ENCODE data around the gene VAT1L. TPM values are rescaled to one million over a fixed set of nuclear protein-coding genes. Genes with fewer than 3 reads are reported as not detected.

VAT1L gene
- total and polyA plus RNA-seq, 2 experiments from 2014 or later, result 11.0 to 24.4 TPM

DNA sequence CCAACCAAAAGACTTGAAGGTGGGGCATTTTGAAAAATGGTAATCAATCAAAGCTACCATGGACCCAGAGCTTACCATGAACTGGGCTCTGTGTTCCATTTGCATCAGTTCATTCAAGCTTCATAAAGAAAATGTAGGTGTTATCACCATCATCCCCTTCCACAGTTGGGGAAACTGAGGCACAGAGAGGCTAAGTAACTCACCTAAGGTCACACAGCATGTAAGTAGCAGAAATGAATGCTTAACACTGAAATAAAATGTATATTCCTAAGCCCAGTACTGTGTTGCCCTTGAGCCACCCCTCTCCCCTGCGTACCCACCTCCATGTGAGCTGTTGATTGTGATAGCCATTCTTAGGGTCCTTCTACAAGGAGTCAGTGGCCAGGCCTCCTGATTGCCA is 83.6 kb downstream of the VAT1L start:
- Mint-ChIP-seq H3K9me3 (no peaks in the 10 kb centered on the region; the same call in 2 of the 3 replicates), H3K27me3 (ENCODE audit: insufficient read depth, low read depth, poor library complexity) (no peaks in the 10 kb centered on the region), H3K4me3 (no peak overlapping the region), H3K27ac (no peak overlapping the region), H3K4me1 (peaks cover 7% of the 10 kb centered on the region), H3K36me3 (ENCODE audit: low read depth) (no peaks in the 10 kb centered on the region; the same call in 1 of the 3 replicates)
- no peaks in the 10 kb centered on the region for H4K20me1 ChIP-seq (replicated peaks; ENCODE audit: insufficient read depth)
- ATAC-seq, result no peak
- H3F3A ChIP-seq (replicated peaks; ENCODE audit: low read depth), result no peaks in the 10 kb centered on the region
- H3K79me2 ChIP-seq (replicated peaks; ENCODE audit: insufficient read depth), result no peaks in the 10 kb centered on the region
- H3K27ac ChIP-seq (ENCODE audit: low read depth), result no peak overlapping the region
- H3K36me3 ChIP-seq (ENCODE audit: insufficient read depth), result no peaks in the 10 kb centered on the region
- H3K4me3 ChIP-seq, result no peak overlapping the region
- TF ChIP-seq, protein P1, sequence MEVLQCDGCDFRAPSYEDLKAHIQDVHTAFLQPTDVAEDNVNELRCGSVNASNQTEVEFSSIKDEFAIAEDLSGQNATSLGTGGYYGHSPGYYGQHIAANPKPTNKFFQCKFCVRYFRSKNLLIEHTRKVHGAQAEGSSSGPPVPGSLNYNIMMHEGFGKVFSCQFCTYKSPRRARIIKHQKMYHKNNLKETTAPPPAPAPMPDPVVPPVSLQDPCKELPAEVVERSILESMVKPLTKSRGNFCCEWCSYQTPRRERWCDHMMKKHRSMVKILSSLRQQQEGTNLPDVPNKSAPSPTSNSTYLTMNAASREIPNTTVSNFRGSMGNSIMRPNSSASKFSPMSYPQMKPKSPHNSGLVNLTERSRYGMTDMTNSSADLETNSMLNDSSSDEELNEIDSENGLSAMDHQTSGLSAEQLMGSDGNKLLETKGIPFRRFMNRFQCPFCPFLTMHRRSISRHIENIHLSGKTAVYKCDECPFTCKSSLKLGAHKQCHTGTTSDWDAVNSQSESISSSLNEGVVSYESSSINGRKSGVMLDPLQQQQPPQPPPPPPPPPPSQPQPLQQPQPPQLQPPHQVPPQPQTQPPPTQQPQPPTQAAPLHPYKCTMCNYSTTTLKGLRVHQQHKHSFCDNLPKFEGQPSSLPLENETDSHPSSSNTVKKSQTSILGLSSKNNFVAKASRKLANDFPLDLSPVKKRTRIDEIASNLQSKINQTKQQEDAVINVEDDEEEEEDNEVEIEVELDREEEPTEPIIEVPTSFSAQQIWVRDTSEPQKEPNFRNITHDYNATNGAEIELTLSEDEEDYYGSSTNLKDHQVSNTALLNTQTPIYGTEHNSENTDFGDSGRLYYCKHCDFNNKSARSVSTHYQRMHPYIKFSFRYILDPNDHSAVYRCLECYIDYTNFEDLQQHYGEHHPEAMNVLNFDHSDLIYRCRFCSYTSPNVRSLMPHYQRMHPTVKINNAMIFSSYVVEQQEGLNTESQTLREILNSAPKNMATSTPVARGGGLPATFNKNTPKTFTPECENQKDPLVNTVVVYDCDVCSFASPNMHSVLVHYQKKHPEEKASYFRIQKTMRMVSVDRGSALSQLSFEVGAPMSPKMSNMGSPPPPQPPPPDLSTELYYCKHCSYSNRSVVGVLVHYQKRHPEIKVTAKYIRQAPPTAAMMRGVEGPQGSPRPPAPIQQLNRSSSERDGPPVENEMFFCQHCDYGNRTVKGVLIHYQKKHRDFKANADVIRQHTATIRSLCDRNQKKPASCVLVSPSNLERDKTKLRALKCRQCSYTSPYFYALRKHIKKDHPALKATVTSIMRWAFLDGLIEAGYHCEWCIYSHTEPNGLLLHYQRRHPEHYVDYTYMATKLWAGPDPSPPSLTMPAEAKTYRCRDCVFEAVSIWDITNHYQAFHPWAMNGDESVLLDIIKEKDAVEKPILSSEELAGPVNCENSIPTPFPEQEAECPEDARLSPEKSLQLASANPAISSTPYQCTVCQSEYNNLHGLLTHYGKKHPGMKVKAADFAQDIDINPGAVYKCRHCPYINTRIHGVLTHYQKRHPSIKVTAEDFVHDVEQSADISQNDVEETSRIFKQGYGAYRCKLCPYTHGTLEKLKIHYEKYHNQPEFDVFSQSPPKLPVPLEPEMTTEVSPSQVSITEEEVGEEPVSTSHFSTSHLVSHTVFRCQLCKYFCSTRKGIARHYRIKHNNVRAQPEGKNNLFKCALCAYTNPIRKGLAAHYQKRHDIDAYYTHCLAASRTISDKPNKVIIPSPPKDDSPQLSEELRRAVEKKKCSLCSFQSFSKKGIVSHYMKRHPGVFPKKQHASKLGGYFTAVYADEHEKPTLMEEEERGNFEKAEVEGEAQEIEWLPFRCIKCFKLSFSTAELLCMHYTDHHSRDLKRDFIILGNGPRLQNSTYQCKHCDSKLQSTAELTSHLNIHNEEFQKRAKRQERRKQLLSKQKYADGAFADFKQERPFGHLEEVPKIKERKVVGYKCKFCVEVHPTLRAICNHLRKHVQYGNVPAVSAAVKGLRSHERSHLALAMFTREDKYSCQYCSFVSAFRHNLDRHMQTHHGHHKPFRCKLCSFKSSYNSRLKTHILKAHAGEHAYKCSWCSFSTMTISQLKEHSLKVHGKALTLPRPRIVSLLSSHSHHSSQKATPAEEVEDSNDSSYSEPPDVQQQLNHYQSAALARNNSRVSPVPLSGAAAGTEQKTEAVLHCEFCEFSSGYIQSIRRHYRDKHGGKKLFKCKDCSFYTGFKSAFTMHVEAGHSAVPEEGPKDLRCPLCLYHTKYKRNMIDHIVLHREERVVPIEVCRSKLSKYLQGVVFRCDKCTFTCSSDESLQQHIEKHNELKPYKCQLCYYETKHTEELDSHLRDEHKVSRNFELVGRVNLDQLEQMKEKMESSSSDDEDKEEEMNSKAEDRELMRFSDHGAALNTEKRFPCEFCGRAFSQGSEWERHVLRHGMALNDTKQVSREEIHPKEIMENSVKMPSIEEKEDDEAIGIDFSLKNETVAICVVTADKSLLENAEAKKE (CRISPR knock-in tag; IDR thresholded peaks at IDR 0.05), result no peak
- TF ChIP-seq ZNF114 (CRISPR knock-in tag; IDR thresholded peaks at IDR 0.05), result no peak
- TF ChIP-seq STAT1 (IDR thresholded peaks at IDR 0.05; ENCODE audit: unreplicated experiment), result no peak
- TF ChIP-seq ZNF331 (CRISPR knock-in tag; IDR thresholded peaks at IDR 0.05; ENCODE audit: low read depth), result no peak
- TF ChIP-seq JUNB (IDR thresholded peaks at IDR 0.05; ENCODE audit: unreplicated experiment), result no peak
- TF ChIP-seq POLR2AphosphoS5 (IDR thresholded peaks at IDR 0.05; ENCODE audit: low read depth), result no peak
- no peak for TF ChIP-seq CREB1 (CRISPR knock-in tag; IDR thresholded peaks at IDR 0.05; ENCODE audit: low read depth)
- no peak for TF ChIP-seq EZH2phosphoT487 (IDR thresholded peaks at IDR 0.05; ENCODE audit: unreplicated experiment)
- no peak for TF ChIP-seq EZH2 (IDR thresholded peaks at IDR 0.05; ENCODE audit: low read depth, unreplicated experiment)
- TF ChIP-seq, protein P2, sequence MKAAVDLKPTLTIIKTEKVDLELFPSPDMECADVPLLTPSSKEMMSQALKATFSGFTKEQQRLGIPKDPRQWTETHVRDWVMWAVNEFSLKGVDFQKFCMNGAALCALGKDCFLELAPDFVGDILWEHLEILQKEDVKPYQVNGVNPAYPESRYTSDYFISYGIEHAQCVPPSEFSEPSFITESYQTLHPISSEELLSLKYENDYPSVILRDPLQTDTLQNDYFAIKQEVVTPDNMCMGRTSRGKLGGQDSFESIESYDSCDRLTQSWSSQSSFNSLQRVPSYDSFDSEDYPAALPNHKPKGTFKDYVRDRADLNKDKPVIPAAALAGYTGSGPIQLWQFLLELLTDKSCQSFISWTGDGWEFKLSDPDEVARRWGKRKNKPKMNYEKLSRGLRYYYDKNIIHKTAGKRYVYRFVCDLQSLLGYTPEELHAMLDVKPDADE (IDR thresholded peaks at IDR 0.05), result no peak
- no peak for TF ChIP-seq NANOG (IDR thresholded peaks at IDR 0.05; ENCODE audit: borderline replicate concordance)
- TF ChIP-seq, protein P3, sequence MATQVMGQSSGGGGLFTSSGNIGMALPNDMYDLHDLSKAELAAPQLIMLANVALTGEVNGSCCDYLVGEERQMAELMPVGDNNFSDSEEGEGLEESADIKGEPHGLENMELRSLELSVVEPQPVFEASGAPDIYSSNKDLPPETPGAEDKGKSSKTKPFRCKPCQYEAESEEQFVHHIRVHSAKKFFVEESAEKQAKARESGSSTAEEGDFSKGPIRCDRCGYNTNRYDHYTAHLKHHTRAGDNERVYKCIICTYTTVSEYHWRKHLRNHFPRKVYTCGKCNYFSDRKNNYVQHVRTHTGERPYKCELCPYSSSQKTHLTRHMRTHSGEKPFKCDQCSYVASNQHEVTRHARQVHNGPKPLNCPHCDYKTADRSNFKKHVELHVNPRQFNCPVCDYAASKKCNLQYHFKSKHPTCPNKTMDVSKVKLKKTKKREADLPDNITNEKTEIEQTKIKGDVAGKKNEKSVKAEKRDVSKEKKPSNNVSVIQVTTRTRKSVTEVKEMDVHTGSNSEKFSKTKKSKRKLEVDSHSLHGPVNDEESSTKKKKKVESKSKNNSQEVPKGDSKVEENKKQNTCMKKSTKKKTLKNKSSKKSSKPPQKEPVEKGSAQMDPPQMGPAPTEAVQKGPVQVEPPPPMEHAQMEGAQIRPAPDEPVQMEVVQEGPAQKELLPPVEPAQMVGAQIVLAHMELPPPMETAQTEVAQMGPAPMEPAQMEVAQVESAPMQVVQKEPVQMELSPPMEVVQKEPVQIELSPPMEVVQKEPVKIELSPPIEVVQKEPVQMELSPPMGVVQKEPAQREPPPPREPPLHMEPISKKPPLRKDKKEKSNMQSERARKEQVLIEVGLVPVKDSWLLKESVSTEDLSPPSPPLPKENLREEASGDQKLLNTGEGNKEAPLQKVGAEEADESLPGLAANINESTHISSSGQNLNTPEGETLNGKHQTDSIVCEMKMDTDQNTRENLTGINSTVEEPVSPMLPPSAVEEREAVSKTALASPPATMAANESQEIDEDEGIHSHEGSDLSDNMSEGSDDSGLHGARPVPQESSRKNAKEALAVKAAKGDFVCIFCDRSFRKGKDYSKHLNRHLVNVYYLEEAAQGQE (IDR thresholded peaks at IDR 0.05; ENCODE audit: unreplicated experiment), result no peak
- TF ChIP-seq, protein P4, sequence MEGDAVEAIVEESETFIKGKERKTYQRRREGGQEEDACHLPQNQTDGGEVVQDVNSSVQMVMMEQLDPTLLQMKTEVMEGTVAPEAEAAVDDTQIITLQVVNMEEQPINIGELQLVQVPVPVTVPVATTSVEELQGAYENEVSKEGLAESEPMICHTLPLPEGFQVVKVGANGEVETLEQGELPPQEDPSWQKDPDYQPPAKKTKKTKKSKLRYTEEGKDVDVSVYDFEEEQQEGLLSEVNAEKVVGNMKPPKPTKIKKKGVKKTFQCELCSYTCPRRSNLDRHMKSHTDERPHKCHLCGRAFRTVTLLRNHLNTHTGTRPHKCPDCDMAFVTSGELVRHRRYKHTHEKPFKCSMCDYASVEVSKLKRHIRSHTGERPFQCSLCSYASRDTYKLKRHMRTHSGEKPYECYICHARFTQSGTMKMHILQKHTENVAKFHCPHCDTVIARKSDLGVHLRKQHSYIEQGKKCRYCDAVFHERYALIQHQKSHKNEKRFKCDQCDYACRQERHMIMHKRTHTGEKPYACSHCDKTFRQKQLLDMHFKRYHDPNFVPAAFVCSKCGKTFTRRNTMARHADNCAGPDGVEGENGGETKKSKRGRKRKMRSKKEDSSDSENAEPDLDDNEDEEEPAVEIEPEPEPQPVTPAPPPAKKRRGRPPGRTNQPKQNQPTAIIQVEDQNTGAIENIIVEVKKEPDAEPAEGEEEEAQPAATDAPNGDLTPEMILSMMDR (conservative IDR thresholded peaks at IDR 0.05; ENCODE audit: low read depth in 2 of 2), result no peak
- no peak overlapping the region for H2AFZ ChIP-seq
- H3K4me2 ChIP-seq, result no peak overlapping the region
- no peaks in the 10 kb centered on the region for H3K27me3 ChIP-seq (ENCODE audit: insufficient read depth)
- no peaks in the 10 kb centered on the region for H3K4me1 ChIP-seq (ENCODE audit: insufficient read depth)
- no peaks in the 10 kb centered on the region for H3K9me2 ChIP-seq (ENCODE audit: insufficient read depth)
- no peak for DNase-seq (ENCODE audit: low spot score)

All from GM23338 (cell line).